HG03064 (cell line): ENCODE data around the gene JAZF1.

Source experiments
- ATAC-seq: cut with Tn5 transposase; IDR thresholded peaks from one replicate; pipeline ENCODE4 v1.9.1; 2021; ENCODE audit warnings: low read depth; ENCODE audit not compliant: unreplicated experiment

The JAZF1 gene

GRCh38 chr7:28081016-28081415 lies 99.6 kb downstream of the JAZF1 start:
- no peak for ATAC-seq

GRCh38 chr7:28078036-28078901 lies 102.3 kb downstream of the JAZF1 start:
- ATAC-seq: no peak

GRCh38 chr7:28077616-28078015 lies 103.0 kb downstream of the JAZF1 start:
- ATAC-seq: no peak

GRCh38 chr7:28076423-28077200 lies 104.0 kb downstream of the JAZF1 start:
- no peak for ATAC-seq

GRCh38 chr7:28075674-28076358 lies 104.8 kb downstream of the JAZF1 start:
- ATAC-seq: no peak

GRCh38 chr7:28072876-28073514 lies 107.6 kb downstream of the JAZF1 start:
- ATAC-seq: no peak

- no peak for ATAC-seq
Measured at GRCh38 chr7:28071570-28071969, 109.0 kb downstream of the JAZF1 start.

- no peak for ATAC-seq
Measured at GRCh38 chr7:28070297-28071055, 110.1 kb downstream of the JAZF1 start.

GRCh38 chr7:28069807-28070206 lies 110.8 kb downstream of the JAZF1 start:
- no peak for ATAC-seq

GRCh38 chr7:28069388-28069787 lies 111.2 kb downstream of the JAZF1 start:
- no peak for ATAC-seq

GRCh38 chr7:28068811-28069216 lies 111.8 kb downstream of the JAZF1 start:
- no peak for ATAC-seq

GRCh38 chr7:28067171-28067570 lies 113.4 kb downstream of the JAZF1 start:
- no peak for ATAC-seq

- no peak for ATAC-seq
Measured at GRCh38 chr7:28065721-28066285, 114.8 kb downstream of the JAZF1 start.

- ATAC-seq: no peak
Measured at GRCh38 chr7:28065308-28065707, 115.3 kb downstream of the JAZF1 start.

- no peak for ATAC-seq
Measured at GRCh38 chr7:28064437-28064836, 116.2 kb downstream of the JAZF1 start.

- no peak for ATAC-seq
Measured at GRCh38 chr7:28062197-28062991, 118.2 kb downstream of the JAZF1 start.

GRCh38 chr7:28061824-28062196 lies 118.8 kb downstream of the JAZF1 start:
- ATAC-seq: no peak

GRCh38 chr7:28060371-28060950 lies 120.1 kb downstream of the JAZF1 start:
- no peak for ATAC-seq

- no peak for ATAC-seq
Measured at GRCh38 chr7:28055161-28055544, 125.4 kb downstream of the JAZF1 start.
